IMR-90 (cell line): Measurements from ENCODE around the gene SIPA1L3.

Experiments
- BHLHE40 ChIP-seq: fragments of 150-350 bp; IDR thresholded peaks from 2 replicates; pipeline ENCODE4 v1.6.1; 2016; ENCODE audit warnings: mild to moderate bottlenecking, low read depth, low read length
- CHD1 ChIP-seq: IDR thresholded peaks from 2 replicates; pipeline ENCODE4 v1.6.1; 2012; ENCODE audit warnings: low read depth, low read length, improper control_type of control experiment
- MAFK ChIP-seq: IDR thresholded peaks from 2 replicates; pipeline ENCODE4 v1.6.1; 2012; ENCODE audit warnings: low read depth, low read length, improper control_type of control experiment
- MXI1 ChIP-seq: IDR thresholded peaks from 2 replicates; pipeline ENCODE4 v1.6.1; 2012; ENCODE audit warnings: low read depth, mild to moderate bottlenecking, low read length, moderate library complexity, borderline replicate concordance
- POLR2A ChIP-seq: IDR thresholded peaks from 2 replicates; pipeline ENCODE4 v1.6.1; 2012; ENCODE audit warnings: mild to moderate bottlenecking, low read depth, low read length
- RAD21 ChIP-seq: IDR thresholded peaks from 2 replicates; pipeline ENCODE4 v1.6.1; 2012; ENCODE audit warnings: low read length, improper control_type of control experiment
- RCOR1 ChIP-seq: IDR thresholded peaks from 2 replicates; pipeline ENCODE4 v1.6.1; 2012; ENCODE audit warnings: mild to moderate bottlenecking, low read length, improper control_type of control experiment; ENCODE audit not compliant: insufficient replicate concordance
- RFX5 ChIP-seq: IDR thresholded peaks from 2 replicates; pipeline ENCODE4 v1.8.0; 2012; ENCODE audit warnings: low read depth, mild to moderate bottlenecking, low read length, moderate library complexity
- SMC3 ChIP-seq: fragments of 150-350 bp; IDR thresholded peaks from 2 replicates; pipeline ENCODE4 v1.6.1; 2016; ENCODE audit warnings: low read depth, mild to moderate bottlenecking, antibody characterized with exemption, low read length, moderate library complexity
- TF ChIP-seq, protein P1 (sequence below): conservative IDR thresholded peaks from 2 replicates; pipeline ENCODE4 v1.5.1; 2012; ENCODE audit warnings: mild to moderate bottlenecking, low read depth, low read length, improper control_type of control experiment
- TF ChIP-seq, protein P2 (sequence below): fragments of 150-350 bp; IDR thresholded peaks from 2 replicates; pipeline ENCODE4 v1.6.1; 2017; ENCODE audit warnings: mild to moderate bottlenecking, antibody characterized with exemption, low read length, low read depth

DNA sequence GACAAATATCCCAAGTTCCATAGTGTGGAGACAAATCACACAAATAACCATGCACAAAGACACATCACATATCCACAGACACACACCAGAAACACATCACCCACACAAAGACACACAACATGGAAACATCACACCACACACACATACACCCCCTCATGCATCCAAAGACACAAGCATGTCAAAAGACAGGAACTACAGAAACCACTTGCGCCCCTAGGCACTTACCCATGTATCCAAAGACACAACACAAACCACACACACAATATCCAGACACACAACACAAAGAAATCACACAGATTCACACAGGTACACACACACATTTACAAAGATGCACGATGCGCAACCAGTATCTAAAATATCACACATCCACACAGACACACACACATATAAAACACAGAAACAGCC, 316.1 kb downstream of the SIPA1L3 start:
- TF ChIP-seq POLR2A (no peak), BHLHE40 (no peak), RFX5 (no peak), SMC3 (no peak), RCOR1 (no peak), RAD21 (no peak), MAFK (no peak), CHD1 (no peak), MXI1 (no peak)
- TF ChIP-seq, protein P1, sequence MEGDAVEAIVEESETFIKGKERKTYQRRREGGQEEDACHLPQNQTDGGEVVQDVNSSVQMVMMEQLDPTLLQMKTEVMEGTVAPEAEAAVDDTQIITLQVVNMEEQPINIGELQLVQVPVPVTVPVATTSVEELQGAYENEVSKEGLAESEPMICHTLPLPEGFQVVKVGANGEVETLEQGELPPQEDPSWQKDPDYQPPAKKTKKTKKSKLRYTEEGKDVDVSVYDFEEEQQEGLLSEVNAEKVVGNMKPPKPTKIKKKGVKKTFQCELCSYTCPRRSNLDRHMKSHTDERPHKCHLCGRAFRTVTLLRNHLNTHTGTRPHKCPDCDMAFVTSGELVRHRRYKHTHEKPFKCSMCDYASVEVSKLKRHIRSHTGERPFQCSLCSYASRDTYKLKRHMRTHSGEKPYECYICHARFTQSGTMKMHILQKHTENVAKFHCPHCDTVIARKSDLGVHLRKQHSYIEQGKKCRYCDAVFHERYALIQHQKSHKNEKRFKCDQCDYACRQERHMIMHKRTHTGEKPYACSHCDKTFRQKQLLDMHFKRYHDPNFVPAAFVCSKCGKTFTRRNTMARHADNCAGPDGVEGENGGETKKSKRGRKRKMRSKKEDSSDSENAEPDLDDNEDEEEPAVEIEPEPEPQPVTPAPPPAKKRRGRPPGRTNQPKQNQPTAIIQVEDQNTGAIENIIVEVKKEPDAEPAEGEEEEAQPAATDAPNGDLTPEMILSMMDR: no peak
- TF ChIP-seq, protein P2, sequence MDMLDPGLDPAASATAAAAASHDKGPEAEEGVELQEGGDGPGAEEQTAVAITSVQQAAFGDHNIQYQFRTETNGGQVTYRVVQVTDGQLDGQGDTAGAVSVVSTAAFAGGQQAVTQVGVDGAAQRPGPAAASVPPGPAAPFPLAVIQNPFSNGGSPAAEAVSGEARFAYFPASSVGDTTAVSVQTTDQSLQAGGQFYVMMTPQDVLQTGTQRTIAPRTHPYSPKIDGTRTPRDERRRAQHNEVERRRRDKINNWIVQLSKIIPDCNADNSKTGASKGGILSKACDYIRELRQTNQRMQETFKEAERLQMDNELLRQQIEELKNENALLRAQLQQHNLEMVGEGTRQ: no peak
